ENCODE data around the gene TMEM82.
A peak's percentile ranks its signal among the peaks of the same experiment; 100 is the strongest.

Gene TMEM82

DNA sequence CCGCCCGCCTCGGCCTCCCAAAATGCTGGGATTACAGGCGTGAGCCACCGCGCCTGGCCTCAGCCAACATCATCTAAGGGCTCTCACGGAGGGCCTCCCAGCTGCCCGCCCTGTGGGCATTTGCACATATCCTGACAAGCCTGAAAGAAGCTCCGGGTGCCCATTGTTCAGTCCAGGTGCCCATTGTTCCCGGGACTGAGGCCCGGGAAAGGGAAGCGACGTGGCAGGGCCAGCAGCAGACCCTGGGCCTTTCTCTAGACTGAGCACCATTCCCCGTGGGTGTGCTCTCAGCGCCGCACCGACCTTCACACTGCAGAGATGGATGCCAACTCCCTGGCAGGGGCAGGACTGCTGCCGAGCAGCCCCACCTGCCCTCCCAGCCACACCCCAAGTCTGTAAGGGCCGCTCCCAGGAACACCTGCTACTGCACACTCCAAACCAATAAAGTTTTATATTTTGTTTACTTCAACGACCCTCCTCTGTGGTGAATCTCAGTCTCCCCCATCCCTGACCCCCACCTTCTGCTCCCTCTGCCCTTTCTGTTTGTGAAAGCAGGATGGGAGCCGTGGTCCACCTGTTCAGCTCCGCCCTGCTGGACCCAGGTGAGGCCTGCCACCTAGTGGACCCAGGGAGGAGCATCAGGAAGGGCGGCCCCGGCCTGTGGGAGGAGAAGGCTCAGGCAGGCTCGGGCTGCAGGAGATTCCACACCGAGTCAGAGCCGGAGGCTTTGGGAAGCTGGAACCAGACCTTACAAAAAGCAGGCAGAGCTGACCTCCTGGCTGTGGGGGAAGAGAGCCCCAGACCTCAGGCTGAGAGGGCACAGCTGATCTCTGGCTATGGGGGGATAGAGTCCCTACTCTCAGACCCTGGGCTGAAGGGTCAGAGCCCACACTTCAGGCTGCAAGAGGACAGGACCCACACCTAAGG lies 1.1 kb upstream of the TMEM82 start (continued):
- peak; percentile 55 for TF ChIP-seq PATZ1 (tag by site-specific recombination; IDR thresholded peaks at IDR 0.05)
- TF ChIP-seq ZNF202 (tag by site-specific recombination; IDR thresholded peaks at IDR 0.05; ENCODE audit: borderline replicate concordance): no peak
- TF ChIP-seq KLF1 (tag by site-specific recombination; IDR thresholded peaks at IDR 0.05): peak; percentile 97
- peak; percentile 21; the same call in 1 of the 2 replicates for TF ChIP-seq SP7 (tag by site-specific recombination; IDR thresholded peaks at IDR 0.05)
- peak; percentile 72 for TF ChIP-seq ZBTB17 (tag by site-specific recombination; IDR thresholded peaks at IDR 0.05)
- TF ChIP-seq ZNF654 (tag by site-specific recombination; IDR thresholded peaks at IDR 0.05; ENCODE audit: low read depth): peak; percentile 93
- peak; percentile 99 for TF ChIP-seq SCRT2 (tag by site-specific recombination; IDR thresholded peaks at IDR 0.05)
- TF ChIP-seq ZNF692 (tag by site-specific recombination; IDR thresholded peaks at IDR 0.05): peak; percentile 46; the same call in 1 of the 2 replicates
- TF ChIP-seq KLF8 (tag by site-specific recombination; IDR thresholded peaks at IDR 0.05): peak; percentile 31; the same call in 1 of the 2 replicates
- peak; percentile 45; the same call in 1 of the 2 replicates for TF ChIP-seq ZNF501 (tag by site-specific recombination; IDR thresholded peaks at IDR 0.05)

DNA sequence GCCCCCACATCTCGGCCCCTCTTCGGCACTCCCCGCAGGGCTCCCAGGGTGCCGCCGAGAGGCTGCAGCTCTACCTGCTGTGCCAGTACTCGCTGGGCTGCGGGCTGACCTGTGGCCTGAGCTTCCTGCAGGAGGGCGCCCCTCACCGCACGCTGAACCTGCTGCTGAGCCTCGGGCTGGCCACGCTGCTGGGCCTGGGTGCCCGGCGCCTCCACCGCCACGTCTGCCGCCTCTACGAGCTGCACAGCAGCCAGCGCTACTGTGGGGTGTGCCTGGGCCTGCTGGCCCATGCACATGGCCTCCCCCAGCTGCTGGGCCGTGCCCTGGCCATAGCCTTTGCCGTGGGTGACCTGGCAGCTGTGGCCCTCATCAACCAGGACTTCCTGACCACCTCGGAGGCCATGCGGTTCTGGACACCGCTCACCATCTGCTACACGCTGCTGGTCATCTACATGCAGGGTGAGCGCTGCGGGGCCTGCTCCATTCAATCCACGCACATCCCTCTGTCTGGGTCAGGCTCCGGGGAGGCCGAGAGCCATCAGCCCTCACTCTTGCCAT lies 1.9 kb downstream of the TMEM82 start:
- no peaks in the 10 kb centered on the region for H3K4me1 ChIP-seq (ENCODE audit: control insufficient read depth, insufficient read depth, low read length)
- H3K9me3 ChIP-seq (ENCODE audit: control insufficient read depth, insufficient read depth, low read depth, low read length): no peaks in the 10 kb centered on the region
- TF ChIP-seq ZSCAN30 (tag by site-specific recombination; IDR thresholded peaks at IDR 0.05): no peak
- TF ChIP-seq ZNF280D (tag by site-specific recombination; IDR thresholded peaks at IDR 0.05): no peak
- TF ChIP-seq YY2 (tag by site-specific recombination; IDR thresholded peaks at IDR 0.05): no peak
- TF ChIP-seq HIC1 (tag by site-specific recombination; IDR thresholded peaks at IDR 0.05): no peak
- no peak for TF ChIP-seq ZNF747 (tag by site-specific recombination; IDR thresholded peaks at IDR 0.05)
- peak; percentile 79 for TF ChIP-seq ZIC2 (tag by site-specific recombination; IDR thresholded peaks at IDR 0.05)
- no peak for TF ChIP-seq KLF1 (tag by site-specific recombination; IDR thresholded peaks at IDR 0.05)
- TF ChIP-seq SP3 (tag by site-specific recombination; IDR thresholded peaks at IDR 0.05): no peak
- TF ChIP-seq EGR2 (tag by site-specific recombination; IDR thresholded peaks at IDR 0.05; ENCODE audit: low read depth): no peak
- no peak overlapping the region for H3K4me3 ChIP-seq (ENCODE audit: low read depth, low read length)
- POLR2A ChIA-PET: interaction anchor here (1.6 kb wide), 1 partner anchor 12 kb away, joined by 5 read pairs; no protein-coding TSS in a partner anchor
- no peak overlapping the region for H3K27ac ChIP-seq (ENCODE audit: extremely low read depth, low read depth, low read length)
- CTCF ChIA-PET: interaction anchor here (0.6 to 0.9 kb wide), 2 partner anchors 41 to 150 kb away, joined by 4 read pairs; no protein-coding TSS in a partner anchor
- H3K36me3 ChIP-seq (ENCODE audit: control insufficient read depth in 2 of 2, insufficient read depth in 1 of 2, low read length in 2 of 2): no peaks in the 10 kb centered on the region
